T47D (cell line): ENCODE data around the gene STPG3.
"Not testable (repeated sequence)": the region's sequence is repeated elsewhere in the genome, so short reads cannot be mapped to it uniquely, and the experiment has no call there.

Source experiments
- DNase-seq, 2 experiments: peaks; one replicate each; pipeline versions ENCODE4 v3.0.0 to v3.0.0-alpha.2; 2011 to 2012; ENCODE audit warnings: low read depth in 1 of 2, low spot score in 1 of 2
- JUND ChIP-seq: IDR thresholded peaks from 2 replicates; pipeline ENCODE4 v1.6.1; 2012; ENCODE audit warnings: low read depth
- in situ Hi-C: cut with HindIII; loops from 2 replicates; pipeline ENCODE4 v1.10.0; 2016; ENCODE audit warnings: low sequenced_read_pairs, low pct_unique_long_range_greater_than_20kb

Gene STPG3

GRCh38 chr9:137250329-137251193, 525 bp upstream of the STPG3 start:
- in situ Hi-C loops, result no loop called here
- DNase-seq, result no peak
- no peak for TF ChIP-seq JUND

- no peak for DNase-seq
- no peak for TF ChIP-seq JUND
- in situ Hi-C loops, result no loop called here
Observed at GRCh38 chr9:137251490-137252268, 593 bp downstream of the STPG3 start.

GRCh38 chr9:137252555-137253506, 1.7 kb downstream of the STPG3 start:
- in situ Hi-C loops, result no loop called here
- TF ChIP-seq JUND, result no peak
- DNase-seq, result no peak

- TF ChIP-seq JUND, result no peak
- in situ Hi-C loops, result no loop called here
- DNase-seq, result no peak
Observed at GRCh38 chr9:137253717-137254623, 2.9 kb downstream of the STPG3 start.

GRCh38 chr9:137254624-137255447, 3.8 kb downstream of the STPG3 start, which contains the start of gene NELFB:
Gene NELFB, plus strand, starts transcription at chr9:137255327.
- in situ Hi-C loops, result no loop called here
- peak; percentile 96 to 100 for DNase-seq
- no peak for TF ChIP-seq JUND

- DNase-seq, result peak in 1 of 2 experiments; percentile 52
- in situ Hi-C loops, result no loop called here
Observed at GRCh38 chr9:137255448-137256114, 4.5 kb downstream of the STPG3 start.

GRCh38 chr9:137256362-137256761, 5.3 kb downstream of the STPG3 start:
- DNase-seq, result no peak
- TF ChIP-seq JUND, result no peak
- in situ Hi-C loops, result no loop called here

More at GRCh38 chr9:137255448-137256114, 4.5 kb downstream of the STPG3 start:
- no peak for TF ChIP-seq JUND

- DNase-seq, result no peak
- in situ Hi-C loops, result no loop called here
- TF ChIP-seq JUND, result no peak
Observed at GRCh38 chr9:137256856-137257255, 5.8 kb downstream of the STPG3 start.

- in situ Hi-C loops, result not testable (repeated sequence)
- DNase-seq, result peak in 1 of 2 experiments; percentile 62
Observed at GRCh38 chr9:137262173-137262908, 11.3 kb downstream of the STPG3 start.

GRCh38 chr9:137262909-137263285, 11.8 kb downstream of the STPG3 start:
- in situ Hi-C loops, result no loop called here
- TF ChIP-seq JUND, result no peak
- no peak for DNase-seq
